Endometrial microvascular endothelial cells (primary cell): ENCODE data around the gene CLCN6. TPM values are rescaled to one million over a fixed set of nuclear protein-coding genes. Genes with fewer than 3 reads are reported as not detected.

ENCODE experiments used
- in situ Hi-C: cut with HindIII; loops from 2 replicates; pipeline ENCODE4 v1.10.0; 2017; ENCODE audit warnings: low sequenced_read_pairs, low pct_unique_long_range_greater_than_20kb; ENCODE audit errors: inconsistent ontology term
- total RNA-seq: library from RNA; depleted of rRNA; stranded (reverse); fragments of >200 nt; gene quantifications from one replicate; pipeline ENCODE4 v1.2.3, GENCODE V29; 2015; ENCODE audit errors: inconsistent ontology term

The CLCN6 gene, protein sequence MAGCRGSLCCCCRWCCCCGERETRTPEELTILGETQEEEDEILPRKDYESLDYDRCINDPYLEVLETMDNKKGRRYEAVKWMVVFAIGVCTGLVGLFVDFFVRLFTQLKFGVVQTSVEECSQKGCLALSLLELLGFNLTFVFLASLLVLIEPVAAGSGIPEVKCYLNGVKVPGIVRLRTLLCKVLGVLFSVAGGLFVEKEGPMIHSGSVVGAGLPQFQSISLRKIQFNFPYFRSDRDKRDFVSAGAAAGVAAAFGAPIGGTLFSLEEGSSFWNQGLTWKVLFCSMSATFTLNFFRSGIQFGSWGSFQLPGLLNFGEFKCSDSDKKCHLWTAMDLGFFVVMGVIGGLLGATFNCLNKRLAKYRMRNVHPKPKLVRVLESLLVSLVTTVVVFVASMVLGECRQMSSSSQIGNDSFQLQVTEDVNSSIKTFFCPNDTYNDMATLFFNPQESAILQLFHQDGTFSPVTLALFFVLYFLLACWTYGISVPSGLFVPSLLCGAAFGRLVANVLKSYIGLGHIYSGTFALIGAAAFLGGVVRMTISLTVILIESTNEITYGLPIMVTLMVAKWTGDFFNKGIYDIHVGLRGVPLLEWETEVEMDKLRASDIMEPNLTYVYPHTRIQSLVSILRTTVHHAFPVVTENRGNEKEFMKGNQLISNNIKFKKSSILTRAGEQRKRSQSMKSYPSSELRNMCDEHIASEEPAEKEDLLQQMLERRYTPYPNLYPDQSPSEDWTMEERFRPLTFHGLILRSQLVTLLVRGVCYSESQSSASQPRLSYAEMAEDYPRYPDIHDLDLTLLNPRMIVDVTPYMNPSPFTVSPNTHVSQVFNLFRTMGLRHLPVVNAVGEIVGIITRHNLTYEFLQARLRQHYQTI
- 4.5 TPM for total RNA-seq

DNA sequence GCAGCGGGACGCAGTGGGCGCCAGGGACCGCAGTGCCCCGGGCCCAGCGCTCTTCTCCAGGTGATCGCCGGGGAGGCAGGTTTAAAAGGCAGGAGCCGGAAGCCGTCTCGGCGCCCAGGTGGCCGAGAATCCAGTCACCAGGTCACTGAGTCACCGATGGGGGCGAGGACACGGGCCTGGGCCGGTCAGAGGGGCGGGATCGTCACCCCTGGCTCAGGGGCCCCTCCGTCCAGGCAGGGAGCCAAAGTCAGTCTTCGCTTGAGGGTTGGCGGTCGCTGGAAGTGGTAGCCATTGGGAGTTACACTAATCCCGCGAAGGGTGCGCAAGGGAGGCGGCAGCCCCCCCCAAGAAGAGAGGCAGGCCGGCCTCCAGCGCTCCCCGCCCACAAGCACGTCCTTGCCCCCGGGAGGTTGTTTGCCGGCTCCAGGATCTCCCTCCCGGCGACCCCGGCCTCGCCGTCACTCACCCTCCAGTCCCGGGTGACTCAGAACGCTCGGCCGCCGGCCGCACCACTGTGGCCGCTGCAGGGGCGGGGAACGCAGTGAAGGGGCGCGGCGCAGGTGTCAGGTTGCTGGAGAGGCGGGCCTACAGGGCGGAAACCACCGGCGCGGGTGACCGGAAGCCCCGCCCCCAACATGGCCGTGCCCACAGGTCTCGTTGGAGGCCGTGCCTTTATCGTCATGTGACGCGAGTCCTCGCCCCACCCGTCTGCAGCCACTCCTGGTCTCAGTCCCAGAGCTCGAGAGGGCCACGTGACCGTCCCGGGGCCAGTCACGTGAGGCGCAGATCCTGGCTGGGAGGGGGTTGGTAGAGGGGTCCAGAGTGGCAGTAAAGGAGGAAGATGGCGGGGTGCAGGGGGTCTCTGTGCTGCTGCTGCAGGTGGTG, at the start of gene CLCN6, which contains the start of gene MTHFR:
CLCN6 (plus strand) TSS at position 770 of the 885 bp plus-strand sequence; CDS start at position 842, 72 bp downstream.
MTHFR (minus strand) TSS at position 543 of the 885 bp plus-strand sequence. CDS start 2,848 bp downstream, outside the sequence.
- in situ Hi-C loops: no loop called here

DNA sequence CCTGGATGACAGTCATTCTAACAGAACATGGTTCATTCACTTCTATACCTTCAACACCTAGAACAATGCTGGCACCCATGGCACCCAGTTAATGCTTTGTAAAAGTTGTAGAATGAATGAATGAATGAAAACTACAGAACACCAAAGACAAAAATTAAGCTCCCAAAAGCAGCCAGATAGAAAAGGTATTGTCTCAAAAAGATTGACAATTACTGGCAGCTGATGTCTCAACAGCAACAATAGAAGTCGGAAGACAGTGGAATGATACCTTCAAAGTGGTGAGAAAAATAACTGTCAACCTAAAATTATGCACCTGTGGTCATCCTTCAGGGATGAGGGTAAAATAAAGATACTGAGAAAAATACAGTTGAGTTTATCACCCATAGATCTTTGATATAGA, 48.9 kb upstream of the CLCN6 start:
- in situ Hi-C loops: no loop called here

DNA sequence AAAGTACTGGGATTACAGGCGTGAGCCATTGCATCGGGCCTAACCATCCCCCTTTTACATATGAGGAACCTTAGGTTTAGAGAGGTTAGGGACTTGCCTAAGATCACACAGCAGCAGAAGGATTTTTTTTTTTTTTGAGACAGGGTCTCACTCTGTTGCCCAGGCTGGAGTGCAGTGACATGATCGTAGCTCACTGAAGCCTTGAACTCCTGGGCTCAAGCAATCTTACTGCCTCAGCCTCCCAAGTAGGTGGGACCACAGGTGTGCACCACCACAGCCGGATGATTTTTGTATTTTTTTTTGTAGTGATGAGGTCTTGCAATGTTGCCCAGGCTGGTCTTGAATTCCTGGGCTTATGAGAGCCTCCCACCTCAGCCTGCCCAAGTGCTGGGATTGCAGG, 46.2 kb upstream of the CLCN6 start:
- in situ Hi-C loops: no loop called here

DNA sequence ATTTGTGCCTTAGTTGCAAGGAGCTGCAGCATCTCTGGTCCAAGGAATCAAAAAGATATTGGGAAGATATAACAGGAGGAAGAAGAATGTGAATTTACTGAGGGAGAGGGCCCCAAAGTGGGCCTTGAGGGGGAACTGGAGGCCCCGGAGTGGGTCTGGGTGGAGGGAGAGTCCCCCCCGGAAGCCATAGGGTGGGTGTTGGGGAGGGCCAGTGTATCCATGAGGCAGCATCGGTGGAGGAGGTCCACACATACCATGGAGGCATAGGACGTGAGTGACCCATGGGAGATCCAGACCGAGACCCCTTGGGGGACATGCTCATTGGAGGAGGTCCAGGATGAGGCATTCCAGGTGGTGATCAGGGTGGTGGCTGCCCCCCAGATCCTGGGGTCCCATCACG, 44.7 kb upstream of the CLCN6 start:
- in situ Hi-C loops: no loop called here

DNA sequence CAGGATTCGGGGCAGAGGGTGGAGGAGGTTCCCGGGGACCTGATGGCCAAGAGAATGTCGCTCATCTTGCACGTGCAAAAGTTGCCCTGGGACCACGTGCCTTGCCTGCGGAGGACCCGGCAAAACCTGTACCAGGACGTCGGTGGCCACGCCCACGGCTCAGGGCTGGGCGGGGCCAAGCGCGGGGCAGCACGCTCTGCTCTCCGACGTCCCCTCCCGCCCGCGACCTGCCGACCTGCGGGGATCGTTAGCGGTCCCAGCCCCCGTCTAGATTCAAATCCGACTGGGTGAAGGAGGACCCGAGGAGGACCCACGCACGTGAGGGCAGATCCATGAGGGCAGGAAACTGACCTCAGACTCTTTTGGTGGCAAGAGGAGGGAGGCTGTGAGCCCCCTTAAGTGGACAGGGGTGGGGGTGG, 44.0 kb upstream of the CLCN6 start, which contains the start of gene C1orf167:
C1orf167 (plus strand) TSS at position 206 of the 419 bp plus-strand sequence. CDS start 2,208 bp downstream, outside the sequence.
- in situ Hi-C loops: no loop called here

DNA sequence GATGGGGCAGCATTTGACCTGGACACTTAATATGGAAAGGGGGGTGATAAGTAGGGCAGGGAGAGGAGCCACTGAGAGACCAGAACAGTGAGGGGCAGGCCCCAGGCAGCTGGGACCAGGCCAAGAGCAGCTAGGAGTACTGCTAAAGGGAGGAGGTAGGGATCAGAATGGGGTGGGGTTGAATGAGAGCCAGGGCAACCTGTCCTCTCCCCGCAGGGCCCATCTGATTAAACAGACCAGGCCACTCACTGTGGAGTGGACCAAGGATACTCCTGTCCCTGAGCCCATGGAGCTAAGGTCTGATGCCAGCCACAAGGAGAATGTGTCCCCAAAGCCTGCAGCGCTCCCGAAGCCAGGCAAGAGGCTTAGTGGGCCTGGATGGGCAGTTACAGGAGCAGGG, 41.9 kb upstream of the CLCN6 start:
- in situ Hi-C loops: no loop called here

DNA sequence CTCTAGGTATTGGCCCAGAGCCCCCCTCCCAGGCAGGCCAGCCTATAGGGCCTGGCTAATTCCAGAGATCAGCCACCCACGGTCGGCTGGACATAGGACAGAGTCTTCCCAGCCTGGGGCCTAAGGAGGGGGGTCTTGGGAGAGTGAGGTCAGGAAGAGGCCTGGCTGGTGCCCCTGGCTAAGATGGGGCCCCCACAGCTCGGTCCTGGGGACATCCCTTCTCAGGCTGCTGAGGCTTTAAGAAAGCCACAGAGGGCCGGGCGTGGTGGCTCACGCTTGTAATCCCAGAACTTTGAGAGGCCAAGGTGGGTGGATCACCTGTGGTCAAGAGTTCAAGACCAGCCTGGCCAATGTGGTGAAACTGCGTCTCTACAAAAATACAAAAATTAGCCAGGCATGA, 41.5 kb upstream of the CLCN6 start:
- in situ Hi-C loops: no loop called here

DNA sequence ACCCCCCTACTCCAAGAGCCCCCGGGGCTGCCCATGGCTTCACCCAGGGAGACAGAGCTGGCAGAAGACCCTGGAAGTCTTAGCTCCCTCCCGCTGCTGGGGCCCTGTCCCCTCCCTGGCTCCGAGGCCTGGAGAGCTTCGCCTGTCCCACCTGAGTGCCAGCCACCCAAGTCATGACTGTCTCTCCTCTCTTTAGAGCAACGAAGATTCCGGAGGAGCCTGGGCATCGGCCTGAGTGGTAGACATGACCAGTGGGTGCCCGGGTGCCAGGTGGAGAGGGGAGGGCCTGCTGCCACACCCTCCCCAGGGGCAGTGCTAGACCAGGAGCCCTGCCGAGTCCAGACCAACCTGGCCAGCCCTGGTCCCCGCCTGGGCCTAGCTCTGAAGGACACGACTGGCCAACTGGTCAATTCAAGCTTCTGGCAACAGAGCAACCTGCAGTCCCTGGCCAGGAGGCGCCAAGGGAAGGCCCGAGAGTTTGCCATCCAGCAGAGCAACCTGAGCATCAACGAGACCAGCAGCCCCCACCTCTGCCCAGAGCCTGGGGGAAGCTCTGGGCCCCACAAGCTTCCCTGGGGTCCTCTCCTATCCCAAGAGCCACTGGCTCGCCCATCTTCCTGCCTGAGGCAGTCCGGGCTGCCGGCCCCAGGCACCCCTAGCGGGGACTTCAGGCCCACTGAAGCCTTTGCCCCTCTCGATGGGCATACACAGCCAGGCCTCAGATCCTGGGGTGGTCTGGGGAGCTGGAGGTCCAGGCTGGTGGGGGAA, 40.1 kb upstream of the CLCN6 start:
- in situ Hi-C loops: no loop called here

DNA sequence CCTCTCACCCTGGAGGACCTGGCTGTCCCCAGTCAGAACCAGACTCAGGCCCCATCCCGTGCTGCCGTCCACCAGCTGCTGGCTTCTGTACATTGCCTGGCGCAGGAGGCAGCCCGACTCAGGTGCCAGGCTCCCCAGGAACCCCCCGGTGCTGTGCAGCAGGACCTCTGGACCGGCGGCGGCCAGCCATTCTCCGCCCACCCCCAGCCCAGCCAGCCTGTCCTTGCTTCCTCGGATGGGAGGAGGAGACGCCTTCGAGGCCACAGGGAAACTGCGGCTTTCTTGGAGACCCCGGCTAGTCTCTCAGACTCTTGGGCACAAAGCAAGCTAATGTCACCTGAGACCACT, 39.6 kb upstream of the CLCN6 start:
- in situ Hi-C loops: no loop called here

DNA sequence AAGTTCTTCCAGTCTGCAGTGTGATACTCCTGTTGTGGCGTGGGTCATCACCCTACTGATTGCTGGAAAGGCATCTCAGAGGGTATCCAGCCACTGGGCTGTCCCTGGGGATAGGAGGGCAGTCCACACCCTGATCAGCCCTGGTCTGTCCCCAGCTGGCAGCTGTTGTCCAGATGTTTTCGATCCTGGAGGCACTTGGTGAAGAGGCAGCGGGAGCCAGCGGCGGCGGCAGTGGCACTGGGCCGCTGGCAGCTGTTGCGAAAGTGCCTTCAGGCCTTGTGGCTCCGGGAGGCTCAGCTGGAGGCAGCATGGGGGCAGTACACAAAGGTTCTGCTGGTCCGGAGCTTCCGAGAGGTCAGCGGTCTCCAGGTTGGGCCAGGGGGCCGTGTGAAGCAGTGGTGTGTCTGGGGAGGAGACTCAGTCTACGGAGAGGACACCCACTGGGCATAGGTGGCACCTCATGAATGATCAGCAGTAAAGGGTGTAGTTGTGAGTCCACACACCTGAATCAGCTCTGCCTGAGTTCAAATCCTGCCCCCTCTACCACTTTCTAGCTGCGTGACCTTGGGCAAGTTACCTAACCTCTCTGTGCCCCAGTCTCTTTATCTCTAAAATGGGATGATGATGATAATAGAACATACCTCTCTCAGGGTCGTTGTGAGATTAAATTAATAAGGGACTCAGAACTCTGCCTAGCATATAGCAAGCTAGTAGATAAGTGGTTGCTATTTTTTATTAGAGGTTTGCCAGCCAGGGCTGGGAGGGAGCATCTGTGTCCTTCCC, 37.9 kb upstream of the CLCN6 start:
- in situ Hi-C loops: no loop called here

DNA sequence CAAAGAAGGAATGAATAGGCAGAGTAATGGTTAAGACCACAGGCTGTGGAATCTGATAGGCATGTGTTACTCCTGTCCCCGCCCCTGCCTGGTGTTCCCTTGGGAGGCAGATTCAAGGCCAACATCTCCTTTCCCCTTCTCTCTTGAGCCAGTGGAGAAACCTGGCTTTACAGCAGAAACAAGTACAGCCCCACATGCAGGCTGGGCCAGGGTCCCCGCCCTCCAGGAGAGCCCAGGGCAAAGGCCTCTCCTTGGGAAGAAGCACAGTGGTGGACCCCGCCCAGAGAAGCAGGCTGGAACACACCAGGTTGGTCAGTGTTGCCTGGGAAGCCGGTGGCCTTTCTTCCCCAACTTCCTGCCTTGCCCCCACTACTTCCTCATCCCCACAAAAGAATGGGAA, 37.2 kb upstream of the CLCN6 start:
- in situ Hi-C loops: no loop called here

DNA sequence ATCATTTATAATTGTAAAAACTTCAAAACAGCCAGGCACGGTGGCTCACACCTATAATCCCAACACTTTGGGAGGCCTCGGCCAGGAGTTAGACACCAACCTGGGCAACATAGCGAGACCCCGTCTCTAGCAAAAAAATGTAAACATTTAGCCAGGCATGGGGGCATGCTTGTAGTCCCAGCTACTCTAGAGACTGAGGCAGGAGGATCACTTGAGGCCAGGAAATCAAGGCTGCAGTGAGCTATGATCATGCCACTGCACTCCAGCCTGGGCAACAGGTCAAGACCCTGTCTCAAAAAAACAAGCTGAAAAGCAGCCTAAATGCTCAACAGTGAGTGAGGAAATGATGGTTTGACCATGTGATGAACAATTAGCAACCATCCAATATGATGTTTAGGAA, 36.7 kb upstream of the CLCN6 start:
- in situ Hi-C loops: no loop called here

DNA sequence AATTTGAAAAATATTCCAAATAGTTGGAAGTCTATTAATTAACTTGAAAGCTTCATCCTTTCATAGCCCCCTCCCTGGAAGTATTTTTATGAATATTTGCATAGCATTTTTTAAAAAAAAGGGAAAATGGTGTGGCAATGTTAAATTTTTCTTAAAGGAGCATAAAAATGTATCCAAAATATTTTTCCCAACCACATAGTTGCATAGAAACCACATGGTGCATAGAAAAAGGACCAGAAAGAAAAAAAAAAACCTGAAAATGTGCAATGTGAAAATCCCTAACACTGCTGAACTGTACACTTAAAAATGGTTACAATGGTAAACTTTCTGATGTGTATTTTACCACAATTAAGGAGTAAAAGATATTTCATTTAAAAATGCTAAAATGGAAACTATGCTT, 36.0 kb upstream of the CLCN6 start:
- in situ Hi-C loops: no loop called here

DNA sequence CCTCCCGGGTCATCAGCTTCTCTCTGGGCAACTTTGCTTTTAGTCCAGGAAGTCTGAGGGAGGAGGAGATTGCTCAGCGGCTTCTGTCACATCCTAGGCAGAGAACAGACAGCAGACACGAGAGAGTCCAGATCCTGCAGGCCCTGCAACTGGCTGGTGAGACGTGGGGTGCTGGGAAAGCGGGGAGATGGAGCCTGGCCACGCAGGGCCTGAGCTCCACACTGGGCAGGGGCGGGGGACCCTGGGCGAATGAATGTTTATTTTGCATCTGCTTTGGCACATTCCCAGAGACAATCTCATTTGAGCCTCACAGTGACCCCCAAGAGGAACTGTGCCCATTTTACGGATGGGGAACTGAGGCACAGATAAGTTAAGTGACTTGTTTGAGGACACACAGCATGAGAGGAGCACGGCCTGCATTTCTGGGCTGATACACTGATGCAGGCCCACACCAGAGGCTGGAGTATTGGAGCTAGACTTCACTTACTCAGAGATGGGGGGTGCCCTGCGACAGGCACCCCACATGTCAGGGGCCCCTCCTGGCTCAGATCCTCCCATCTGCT, 34.4 kb upstream of the CLCN6 start:
- in situ Hi-C loops: no loop called here

DNA sequence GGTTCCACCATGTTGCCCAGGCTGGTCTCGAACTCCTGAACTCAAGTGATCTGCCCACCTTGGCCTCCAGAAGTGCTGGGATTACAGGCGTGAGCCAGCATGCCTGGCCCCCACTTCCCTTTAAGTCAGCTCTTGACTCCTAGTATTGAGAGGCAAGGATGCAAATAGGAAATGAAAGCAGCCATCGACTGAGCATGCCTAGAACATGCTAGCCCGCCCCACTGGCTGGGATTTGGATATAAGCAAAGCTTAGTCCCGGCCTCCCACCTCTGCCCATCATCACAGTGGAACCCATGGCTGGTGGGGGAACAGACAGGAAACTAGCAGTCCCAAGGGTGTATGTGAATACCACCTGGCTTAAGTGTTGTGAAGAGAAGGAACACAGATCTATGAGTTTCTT, 33.5 kb upstream of the CLCN6 start:
- in situ Hi-C loops: no loop called here

DNA sequence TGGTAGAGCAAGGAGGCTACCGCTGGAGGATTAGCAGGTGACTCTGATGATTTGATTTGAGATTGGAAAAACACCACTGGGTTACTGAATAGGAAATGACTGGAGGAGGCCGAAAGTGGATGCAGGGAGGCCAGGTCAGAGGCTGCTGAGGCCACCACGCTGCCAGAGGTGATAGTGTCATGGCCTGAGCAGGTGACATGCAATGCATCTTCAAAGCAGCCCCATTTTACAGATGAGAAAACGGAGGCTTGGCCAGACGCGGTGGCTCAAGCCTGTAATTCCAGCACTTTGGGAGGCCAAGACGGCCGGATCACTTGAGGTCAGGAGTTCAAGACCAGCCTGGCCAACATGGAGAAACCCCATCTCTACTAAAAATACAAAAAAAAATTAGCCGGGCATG, 31.2 kb upstream of the CLCN6 start:
- in situ Hi-C loops: no loop called here

DNA sequence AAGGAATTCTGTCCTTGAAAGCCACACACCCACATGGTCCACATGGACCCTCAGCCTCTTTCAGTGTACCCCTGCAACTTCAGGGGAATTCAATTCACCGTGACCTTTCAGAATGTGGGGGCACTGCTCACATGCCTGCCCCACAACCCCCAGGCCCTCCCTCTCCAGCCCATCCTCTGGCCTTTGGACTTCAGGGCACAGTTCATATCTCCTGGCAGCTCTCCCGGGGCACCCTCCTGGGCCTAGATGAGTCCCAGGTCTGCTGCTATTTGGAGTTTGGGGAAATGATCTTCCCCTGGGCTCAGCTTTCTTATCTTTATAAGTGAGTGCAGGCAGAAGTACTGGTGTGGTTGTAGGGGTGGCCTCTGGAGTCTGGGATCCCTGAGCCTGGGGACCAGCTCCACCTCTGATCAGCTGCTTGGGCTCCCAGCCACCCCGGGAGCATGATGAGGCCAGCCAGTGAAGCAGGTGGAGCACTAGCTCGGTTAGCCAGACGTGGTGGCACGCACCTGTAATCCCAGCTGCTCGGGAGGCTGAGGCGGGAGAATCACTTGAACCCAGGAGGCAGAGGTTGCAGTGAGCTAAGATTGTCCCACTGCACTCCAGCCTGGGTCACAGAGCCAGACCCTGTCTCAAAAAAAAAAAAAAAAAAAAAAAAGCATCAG, 28.2 kb upstream of the CLCN6 start:
- in situ Hi-C loops: no loop called here
